Peyer's patch (tissue), 4 donors: ENCODE measurements around the gene RNPEP. TPM values are rescaled to one million over a fixed set of nuclear protein-coding genes. Genes with fewer than 3 reads are reported as not detected.

Source experiments
- DNase-seq, 3 donors: peaks; one replicate each; pipeline ENCODE4 v3.0.0-alpha.2; 2017 to 2019
- H3K27ac ChIP-seq, 4 donors: fragments of 200-600 bp; sonication (generic); one replicate each; pipeline ENCODE4 v1.5.1; 2016 to 2019
- H3K27me3 ChIP-seq, 2 donors: fragments of 200-600 bp; sonication (generic); one replicate each; pipeline ENCODE4 v1.5.1; 2019
- H3K36me3 ChIP-seq, 3 donors: fragments of 200-600 bp; sonication (generic); one replicate each; pipeline ENCODE4 v1.5.1; 2016 to 2019
- H3K4me1 ChIP-seq, 4 donors: fragments of 200-600 bp; sonication (generic); one replicate each; pipeline ENCODE4 v1.5.1; 2016 to 2019
- H3K4me3 ChIP-seq, 4 donors: fragments of 200-600 bp; sonication (generic); 1 replicate in 3 of 4; 2 replicates in 1 of 4; pipeline ENCODE4 v1.5.1; 2016 to 2019; ENCODE audit warnings: mild to moderate bottlenecking in 1 of 4
- H3K9me3 ChIP-seq, 4 donors: fragments of 200-600 bp; sonication (generic); one replicate each; pipeline ENCODE4 v1.5.1; 2016 to 2019; ENCODE audit warnings: mild to moderate bottlenecking in 1 of 4
- CTCF ChIP-seq, 6 experiments: fragments of 450-650 bp in 4 of 6; fragments of 200-600 bp in 2 of 6; sonication (generic) in 1 of 6; IDR thresholded peaks; one replicate each; pipeline ENCODE4 v1.5.1; 2017 to 2019; ENCODE audit warnings: antibody characterized with exemption in 6 of 6, mild to moderate bottlenecking in 3 of 6, moderate library complexity in 1 of 6
- POLR2A ChIP-seq, 2 donors: fragments of 450-650 bp; IDR thresholded peaks; one replicate each; pipeline ENCODE4 v1.5.1; 2017; ENCODE audit warnings: antibody characterized with exemption in 2 of 2, mild to moderate bottlenecking in 2 of 2, moderate library complexity in 2 of 2
- total RNA-seq, 4 donors: library from RNA; depleted of rRNA; stranded (reverse); fragments of >200 nt; gene quantifications; one replicate each; pipeline ENCODE4 v1.1.0, GENCODE V29; 2016

RNPEP gene
- total RNA-seq, 4 donors from 2014 or later = 165 to 257 (median 204) TPM

GRCh38 chr1:202034683-202035462, 52.4 kb downstream of the RNPEP start:
- no peaks in the 10 kb centered on the region for H3K36me3 ChIP-seq
- TF ChIP-seq POLR2A (IDR thresholded peaks at IDR 0.05) (peak in 1 of 2 donors; percentile 31), CTCF (IDR thresholded peaks at IDR 0.05) (no peak)
- peak in 2 of 3 donors; percentile 92 to 93 for DNase-seq
- no peaks in the 10 kb centered on the region for H3K9me3 ChIP-seq
- H3K4me3 ChIP-seq = peak overlapping the region in 2 of 4 donors; percentile 3 to 18
- peaks cover 0 to 13% (median 9%) of the 10 kb centered on the region in 4 donors for H3K4me1 ChIP-seq
- peak overlapping the region in 3 of 4 donors; percentile 78 to 97 (median 78) for H3K27ac ChIP-seq
- no peaks in the 10 kb centered on the region for H3K27me3 ChIP-seq

GRCh38 chr1:202036595-202037387, 54.3 kb downstream of the RNPEP start:
- no peaks in the 10 kb centered on the region for H3K36me3 ChIP-seq
- DNase-seq = peak in 1 of 3 donors; percentile 66
- TF ChIP-seq POLR2A (IDR thresholded peaks at IDR 0.05) = peak in 1 of 2 donors; percentile 52
- TF ChIP-seq CTCF (IDR thresholded peaks at IDR 0.05) = peak in 2 of 6 experiments; percentile 25 to 39
- H3K4me3 ChIP-seq = no peak overlapping the region
- peak overlapping the region in 3 of 4 donors; percentile 8 to 82 (median 64) for H3K27ac ChIP-seq
- no peaks in the 10 kb centered on the region for H3K27me3 ChIP-seq
- no peaks in the 10 kb centered on the region for H3K9me3 ChIP-seq
- peaks cover 0 to 13% (median 7%) of the 10 kb centered on the region in 4 donors for H3K4me1 ChIP-seq

GRCh38 chr1:202037706-202038296, 55.4 kb downstream of the RNPEP start:
- Histone ChIP-seq H3K4me1 (peaks cover 0 to 20% (median 7%) of the 10 kb centered on the region in 4 donors), H3K9me3 (no peaks in the 10 kb centered on the region), H3K27ac (peak overlapping the region in 2 of 4 donors; percentile 25 to 82), H3K36me3 (no peaks in the 10 kb centered on the region), H3K27me3 (no peaks in the 10 kb centered on the region), H3K4me3 (no peak overlapping the region)
- TF ChIP-seq CTCF (IDR thresholded peaks at IDR 0.05) = no peak
- no peak for DNase-seq

GRCh38 chr1:202038688-202039346, 56.4 kb downstream of the RNPEP start:
- no peak for TF ChIP-seq CTCF (IDR thresholded peaks at IDR 0.05)
- no peak for TF ChIP-seq POLR2A (IDR thresholded peaks at IDR 0.05)

GRCh38 chr1:202045705-202046104, 63.3 kb downstream of the RNPEP start:
- Histone ChIP-seq H3K4me1 (peaks cover 0 to 29% (median 10%) of the 10 kb centered on the region in 4 donors), H3K4me3 (no peak overlapping the region), H3K36me3 (no peaks in the 10 kb centered on the region), H3K9me3 (no peaks in the 10 kb centered on the region), H3K27me3 (no peaks in the 10 kb centered on the region), H3K27ac (peak overlapping the region in 3 of 4 donors; percentile 79 to 96 (median 94))
- no peak for DNase-seq
- TF ChIP-seq CTCF (IDR thresholded peaks at IDR 0.05) (no peak), POLR2A (IDR thresholded peaks at IDR 0.05) (no peak)

More at GRCh38 chr1:202038688-202039346, 56.4 kb downstream of the RNPEP start:
- H3K27me3 ChIP-seq = no peaks in the 10 kb centered on the region
- no peaks in the 10 kb centered on the region for H3K36me3 ChIP-seq
- H3K4me1 ChIP-seq = peaks cover 0 to 20% (median 8%) of the 10 kb centered on the region in 4 donors
- no peak overlapping the region for H3K27ac ChIP-seq
- no peak overlapping the region for H3K4me3 ChIP-seq
- no peaks in the 10 kb centered on the region for H3K9me3 ChIP-seq
- DNase-seq = no peak
